Lung (tissue), 16 donors: ENCODE results near the gene THBD. TPM values are rescaled to one million over a fixed set of nuclear protein-coding genes. Genes with fewer than 3 reads are reported as not detected.

Experiments
- ATAC-seq: fragments of 200-7000 bp; cut with Tn5 transposase; one replicate; pipeline ENCODE4 v1.9.1; 2020; ENCODE audit warnings: moderate number of reproducible peaks; ENCODE audit not compliant: insufficient read depth, low FRiP score
- DNase-seq, 3 donors: peaks; one replicate each; pipeline ENCODE4 v3.0.0-alpha.2; 2013 to 2017
- H3K27ac ChIP-seq, 2 donors: one replicate each; pipeline ENCODE4 v1.5.1; 2013; ENCODE audit warnings: mild to moderate bottlenecking in 2 of 2, moderate library complexity in 2 of 2, control low read depth in 1 of 2, inconsistent platforms in 1 of 2, low read depth in 1 of 2, low read length in 1 of 2
- H3K27me3 ChIP-seq, 3 donors: one replicate each; pipeline ENCODE4 v1.5.1; 2013; ENCODE audit warnings: low read length in 2 of 3; ENCODE audit not compliant: control insufficient read depth in 3 of 3, insufficient read depth in 3 of 3
- H3K36me3 ChIP-seq, 4 donors: one replicate each; pipeline ENCODE4 v1.5.1; 2013; ENCODE audit warnings: low read length in 4 of 4, mild to moderate bottlenecking in 1 of 4, moderate library complexity in 1 of 4; ENCODE audit not compliant: control insufficient read depth in 4 of 4, insufficient read depth in 4 of 4
- H3K4me1 ChIP-seq, 5 donors: one replicate each; pipeline ENCODE4 v1.5.1; 2013; ENCODE audit warnings: low read length in 5 of 5, mild to moderate bottlenecking in 2 of 5, moderate library complexity in 1 of 5; ENCODE audit not compliant: control insufficient read depth in 5 of 5, insufficient read depth in 5 of 5
- H3K4me3 ChIP-seq: one replicate; pipeline ENCODE4 v1.5.1; 2013; ENCODE audit warnings: mild to moderate bottlenecking, control low read depth, moderate library complexity
- H3K9ac ChIP-seq, 2 donors: one replicate each; pipeline ENCODE4 v1.5.1; 2013; ENCODE audit warnings: low read length in 2 of 2, control low read depth in 1 of 2; ENCODE audit not compliant: insufficient read depth in 1 of 2
- H3K9me3 ChIP-seq, 4 donors: one replicate each; pipeline ENCODE4 v1.5.1; 2013; ENCODE audit warnings: low read length in 3 of 4, mild to moderate bottlenecking in 1 of 4, moderate library complexity in 1 of 4; ENCODE audit not compliant: control insufficient read depth in 4 of 4, insufficient read depth in 3 of 4
- WGBS, 2 donors: extraction: QIAGEN DNeasy Blood & Tissue Kit; methylation state at CpG; one replicate each; pipeline ENCODE4 v1.1.7; 2013; 5-methylcytosine and 5-hydroxymethylcytosine counted together
- long read RNA-seq, 5 donors: transcript quantifications; one replicate each; lab custom pipeline, GENCODE V29; 2026
- polyA plus RNA-seq, 2 donors: library from polyadenylated mRNA; stranded (reverse); fragments of 200-250 nt; gene quantifications; one replicate each; pipeline ENCODE4 v1.2.1, GENCODE V29; 2013
- total RNA-seq, 2 donors: library from RNA; depleted of rRNA in 1 of 2; stranded (reverse); fragments of >200 nt in 1 of 2; gene quantifications; one replicate each; pipeline ENCODE4 v1.2.1, GENCODE V29; 2014 to 2021
- TF ChIP-seq, protein P1 (sequence below): IDR thresholded peaks from 2 replicates; pipeline ENCODE4 v1.5.1; 2012; ENCODE audit warnings: mild to moderate bottlenecking; ENCODE audit errors: control extremely low read depth, extremely low read depth
- donor health status: control.
- donor health status: control.
- donor health status: Bipolar disorder and iron deficiency.
- donor health status: healthy.
- donor health status: DM: yes; HTN: yes; CAD: no.

The THBD gene
- total RNA-seq (100 to 1,000 TPM in 1 of 2 donors, 10 to 100 TPM in 1; 73.3 to 101 TPM), polyA plus RNA-seq (10 to 100 TPM; 23.6 to 49.5 TPM)
- long read RNA-seq, donor 1, full-length matches to known transcripts = 120 of 120 reads
- long read RNA-seq, donor 1, partial matches to known transcripts = 0 of 120 reads
- long read RNA-seq, donor 1, other reads (novel, unspliced or antisense) = 0 of 120 reads
- long read RNA-seq, donor 2, full-length matches to known transcripts = 30 of 30 reads
- long read RNA-seq, donor 2, partial matches to known transcripts = 0 of 30 reads
- long read RNA-seq, donor 2, other reads (novel, unspliced or antisense) = 0 of 30 reads
- long read RNA-seq, donor 3, full-length matches to known transcripts = 40 of 40 reads
- long read RNA-seq, donor 3, partial matches to known transcripts = 0 of 40 reads
- long read RNA-seq, donor 3, other reads (novel, unspliced or antisense) = 0 of 40 reads
- long read RNA-seq, donor 4, full-length matches to known transcripts = 38 of 38 reads
- long read RNA-seq, donor 4, partial matches to known transcripts = 0 of 38 reads
- long read RNA-seq, donor 4, other reads (novel, unspliced or antisense) = 0 of 38 reads
- long read RNA-seq, donor 5, full-length matches to known transcripts = 109 of 109 reads
- long read RNA-seq, donor 5, partial matches to known transcripts = 0 of 109 reads
- long read RNA-seq, donor 5, other reads (novel, unspliced or antisense) = 0 of 109 reads

GRCh38 chr20:23049201-23050075, at the start of gene THBD:
Gene THBD (minus strand): TSS chr20:23049672. CDS start chr20:23049504, 168 bp downstream.
- peaks cover 0 to 54% (median 43%) of the 10 kb centered on the region in 3 donors for H3K27me3 ChIP-seq

DNA sequence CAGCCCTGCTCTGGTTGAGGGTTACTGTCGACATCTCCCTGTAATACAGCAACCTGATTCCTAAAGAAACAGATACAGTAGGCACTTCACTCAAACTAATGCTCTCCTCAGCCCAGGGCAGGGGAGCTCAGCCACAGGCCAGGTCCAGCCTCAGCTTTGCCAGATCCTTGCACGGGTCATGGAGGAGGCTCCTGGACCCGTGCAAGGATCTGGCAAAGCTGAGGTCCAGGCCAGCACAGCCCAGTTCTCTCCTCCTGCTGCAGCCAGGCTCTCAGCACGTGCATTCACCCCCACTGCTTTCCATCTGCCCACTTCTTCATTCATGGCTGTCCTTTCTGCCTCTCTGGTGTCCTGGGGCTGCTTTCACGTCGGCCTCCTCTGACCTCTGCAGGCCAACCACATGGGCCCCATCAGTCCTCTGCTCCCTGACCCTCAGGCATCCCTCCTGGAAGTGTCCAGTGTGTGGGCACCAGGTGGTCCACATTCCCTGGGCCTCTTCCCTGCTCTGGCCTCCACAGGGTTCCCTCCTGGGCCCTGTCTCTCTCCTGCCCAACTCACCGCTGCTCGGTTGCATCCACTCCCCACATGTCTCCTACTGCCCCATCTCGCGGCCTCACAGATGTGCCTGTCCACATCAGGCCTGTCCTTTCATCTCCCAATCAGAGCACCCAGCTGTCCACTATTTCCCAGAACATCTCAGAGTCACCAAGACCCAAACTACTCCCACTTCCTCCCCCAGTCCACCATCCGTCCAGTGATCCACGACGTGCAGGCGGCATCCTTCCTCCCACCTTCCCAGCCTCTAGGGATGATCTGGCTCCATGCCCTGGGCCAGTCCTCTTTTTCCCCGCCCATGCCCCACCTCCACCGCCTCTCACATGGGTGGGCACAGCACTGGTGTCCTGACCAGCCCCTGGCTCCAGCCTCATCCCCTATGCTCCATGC, 48.4 kb upstream of the THBD start:
- ATAC-seq = no peak
- H3K4me1 ChIP-seq = peaks cover 0 to 18% (median 3%) of the 10 kb centered on the region in 5 donors
- H3K27ac ChIP-seq = peak overlapping the region in 1 of 2 donors; percentile 13
- H3K9ac ChIP-seq = no peak overlapping the region
- no peak overlapping the region for H3K4me3 ChIP-seq
- no peaks in the 10 kb centered on the region for H3K36me3 ChIP-seq
- DNase-seq = no peak
- TF ChIP-seq, protein P1, sequence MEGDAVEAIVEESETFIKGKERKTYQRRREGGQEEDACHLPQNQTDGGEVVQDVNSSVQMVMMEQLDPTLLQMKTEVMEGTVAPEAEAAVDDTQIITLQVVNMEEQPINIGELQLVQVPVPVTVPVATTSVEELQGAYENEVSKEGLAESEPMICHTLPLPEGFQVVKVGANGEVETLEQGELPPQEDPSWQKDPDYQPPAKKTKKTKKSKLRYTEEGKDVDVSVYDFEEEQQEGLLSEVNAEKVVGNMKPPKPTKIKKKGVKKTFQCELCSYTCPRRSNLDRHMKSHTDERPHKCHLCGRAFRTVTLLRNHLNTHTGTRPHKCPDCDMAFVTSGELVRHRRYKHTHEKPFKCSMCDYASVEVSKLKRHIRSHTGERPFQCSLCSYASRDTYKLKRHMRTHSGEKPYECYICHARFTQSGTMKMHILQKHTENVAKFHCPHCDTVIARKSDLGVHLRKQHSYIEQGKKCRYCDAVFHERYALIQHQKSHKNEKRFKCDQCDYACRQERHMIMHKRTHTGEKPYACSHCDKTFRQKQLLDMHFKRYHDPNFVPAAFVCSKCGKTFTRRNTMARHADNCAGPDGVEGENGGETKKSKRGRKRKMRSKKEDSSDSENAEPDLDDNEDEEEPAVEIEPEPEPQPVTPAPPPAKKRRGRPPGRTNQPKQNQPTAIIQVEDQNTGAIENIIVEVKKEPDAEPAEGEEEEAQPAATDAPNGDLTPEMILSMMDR = no peak
- 82 to 88% methylated on average over 16 of the region's 16 CpGs for WGBS, 2 donors
- H3K27me3 ChIP-seq = peaks cover 0 to 4% (median 0%) of the 10 kb centered on the region in 3 donors
- H3K9me3 ChIP-seq = no peaks in the 10 kb centered on the region

More at GRCh38 chr20:23049201-23050075, at the start of gene THBD:
- DNase-seq = peak; percentile 48 to 66 (median 49)
- TF ChIP-seq, protein P1 = no peak
- H3K36me3 ChIP-seq = no peaks in the 10 kb centered on the region
- 1% methylated on average over 55 to 79 of the region's 79 CpGs for WGBS, 2 donors
- H3K4me3 ChIP-seq = peak within 1 kb of the TSS; percentile 70
- peak; percentile 73 for ATAC-seq
- H3K9me3 ChIP-seq = no peaks in the 10 kb centered on the region
- H3K4me1 ChIP-seq = peaks cover 0 to 40% (median 4%) of the 10 kb centered on the region in 5 donors
- H3K27ac ChIP-seq = peak within 1 kb of the TSS; percentile 83 to 94
- H3K9ac ChIP-seq = peak within 1 kb of the TSS in 1 of 2 donors; percentile 11

DNA sequence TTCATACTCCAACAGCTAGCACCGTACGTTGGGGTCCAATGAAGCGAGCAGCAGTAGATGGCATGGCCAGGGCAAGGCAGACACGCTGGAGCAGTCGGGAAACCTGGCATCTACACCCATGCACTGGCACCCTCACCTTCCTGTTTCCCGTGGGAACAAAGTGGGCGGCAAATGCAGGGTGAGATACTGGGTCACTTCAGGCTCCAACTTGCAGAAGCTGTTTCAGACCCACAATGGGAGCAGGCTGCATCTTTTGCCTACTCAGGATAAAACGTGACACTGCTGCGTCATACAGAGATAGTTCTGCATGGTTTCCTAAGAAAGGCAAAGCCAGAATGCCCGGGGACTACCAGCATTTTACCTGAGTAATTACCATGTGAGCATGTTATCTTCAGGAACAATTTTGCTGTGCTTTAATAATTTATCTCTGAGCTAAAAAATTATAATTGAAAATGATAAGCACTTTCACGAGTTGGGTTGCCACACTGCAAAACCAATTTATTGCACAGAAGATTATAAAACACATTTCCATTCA, 47.6 kb upstream of the THBD start:
- ATAC-seq (no peak), DNase-seq (no peak)
- H3K9me3 ChIP-seq = no peaks in the 10 kb centered on the region
- H3K27ac ChIP-seq = no peak overlapping the region
- peaks cover 3 to 18% (median 7%) of the 10 kb centered on the region in 5 donors for H3K4me1 ChIP-seq
- H3K9ac ChIP-seq = no peak overlapping the region
- H3K4me3 ChIP-seq = no peak overlapping the region
- H3K36me3 ChIP-seq = no peaks in the 10 kb centered on the region
- TF ChIP-seq, protein P1 = no peak
- 76 to 81% methylated on average over 11 of the region's 11 CpGs for WGBS, 2 donors
- H3K27me3 ChIP-seq = peaks cover 0 to 4% (median 0%) of the 10 kb centered on the region in 3 donors
